WTC11 (cell line): Measurements from ENCODE around the gene NCL. TPM values are rescaled to one million over a fixed set of nuclear protein-coding genes. Genes with fewer than 3 reads are reported as not detected.

ENCODE experiments used
- EMX1 ChIP-seq: fragments of 250-450 bp; sonication (Bioruptor Pico); IDR thresholded peaks from 2 replicates; pipeline ENCODE4 v1.8.0; 2021; ENCODE audit warnings: mild to moderate bottlenecking
- ESRRA ChIP-seq: sonication (generic); formaldehyde crosslinking; IDR thresholded peaks from 2 replicates; pipeline ENCODE4 v1.8.1; 2022; ENCODE audit warnings: mild to moderate bottlenecking, missing genetic modification reagents, borderline replicate concordance
- FOXK1 ChIP-seq: sonication (generic); formaldehyde crosslinking; IDR thresholded peaks from 2 replicates; pipeline ENCODE4 v1.8.0; 2022; ENCODE audit warnings: mild to moderate bottlenecking, moderate library complexity, missing genetic modification reagents
- GRHL2 ChIP-seq: fragments of 250-450 bp; sonication (Bioruptor Pico); IDR thresholded peaks from 2 replicates; pipeline ENCODE4 v1.8.0; 2022; ENCODE audit warnings: mild to moderate bottlenecking, moderate library complexity; ENCODE audit not compliant: insufficient replicate concordance, severe bottlenecking
- GTF2I ChIP-seq: fragments of 250-450 bp; sonication (Bioruptor Pico); conservative IDR thresholded peaks from 2 replicates; pipeline ENCODE4 v1.4.0; 2021; ENCODE audit warnings: mild to moderate bottlenecking
- NFATC4 ChIP-seq: fragments of 250-450 bp; sonication (Bioruptor Pico); IDR thresholded peaks from 2 replicates; pipeline ENCODE4 v1.9.0; 2021; ENCODE audit warnings: mild to moderate bottlenecking
- NFYB ChIP-seq: sonication (generic); formaldehyde crosslinking; conservative IDR thresholded peaks from 2 replicates; pipeline ENCODE4 v1.8.0; 2022; ENCODE audit warnings: low read depth, missing genetic modification reagents
- NR2C2 ChIP-seq: sonication (generic); formaldehyde crosslinking; IDR thresholded peaks from 2 replicates; pipeline ENCODE4 v1.8.0; 2022; ENCODE audit warnings: mild to moderate bottlenecking, missing genetic modification reagents
- PRRX2 ChIP-seq: fragments of 250-450 bp; sonication (Bioruptor Pico); IDR thresholded peaks from 2 replicates; pipeline ENCODE4 v1.8.0; 2021; ENCODE audit warnings: mild to moderate bottlenecking
- TEAD4 ChIP-seq: sonication (generic); formaldehyde crosslinking; IDR thresholded peaks from 2 replicates; pipeline ENCODE4 v1.8.0; 2022; ENCODE audit warnings: mild to moderate bottlenecking, missing genetic modification reagents
- ZNF138 ChIP-seq: sonication (generic); formaldehyde crosslinking; conservative IDR thresholded peaks from 2 replicates; pipeline ENCODE4 v1.8.1; 2022; ENCODE audit warnings: mild to moderate bottlenecking, moderate library complexity, missing genetic modification reagents
- ZNF219 ChIP-seq: sonication (generic); formaldehyde crosslinking; IDR thresholded peaks from 2 replicates; pipeline ENCODE4 v1.8.0; 2023; ENCODE audit warnings: missing genetic modification reagents, mild to moderate bottlenecking, borderline replicate concordance
- ZNF416 ChIP-seq: fragments of 250-450 bp; sonication (Bioruptor Pico); IDR thresholded peaks from 2 replicates; pipeline ENCODE4 v1.9.0; 2021; ENCODE audit warnings: mild to moderate bottlenecking, inconsistent platforms
- total RNA-seq: library from RNA; stranded (reverse); gene quantifications from 3 replicates; pipeline ENCODE4 v1.2.3, GENCODE V29; 2021
- TF ChIP-seq, protein P1 (sequence below): sonication (generic); formaldehyde crosslinking; IDR thresholded peaks from 2 replicates; pipeline ENCODE4 v1.8.0; 2022; ENCODE audit warnings: mild to moderate bottlenecking, missing genetic modification reagents
- TF ChIP-seq, protein P2 (sequence below): sonication (generic); formaldehyde crosslinking; conservative IDR thresholded peaks from 2 replicates; pipeline ENCODE4 v1.8.1; 2022; ENCODE audit warnings: mild to moderate bottlenecking, missing genetic modification reagents
- TF ChIP-seq, protein P3 (sequence below): sonication (generic); formaldehyde crosslinking; IDR thresholded peaks from 2 replicates; pipeline ENCODE4 v1.8.0; 2022; ENCODE audit warnings: mild to moderate bottlenecking, missing genetic modification reagents
- TF ChIP-seq, protein P4 (sequence below): fragments of 250-450 bp; sonication (Bioruptor Pico); IDR thresholded peaks from 2 replicates; pipeline ENCODE4 v1.9.0; 2021; ENCODE audit warnings: moderate library complexity, mild to moderate bottlenecking, inconsistent platforms, borderline replicate concordance
- TF ChIP-seq, protein P5 (sequence below): sonication (generic); formaldehyde crosslinking; IDR thresholded peaks from 2 replicates; pipeline ENCODE4 v1.8.0; 2022; ENCODE audit warnings: mild to moderate bottlenecking, missing genetic modification reagents
- TF ChIP-seq, protein P6 (sequence below): sonication (generic); formaldehyde crosslinking; IDR thresholded peaks from 2 replicates; pipeline ENCODE4 v1.8.1; 2023; ENCODE audit warnings: mild to moderate bottlenecking, missing genetic modification reagents, moderate library complexity
- TF ChIP-seq, protein P7 (sequence below): sonication (generic); formaldehyde crosslinking; IDR thresholded peaks from 2 replicates; pipeline ENCODE4 v1.8.1; 2022; ENCODE audit warnings: low read depth, missing genetic modification reagents, borderline replicate concordance
- TF ChIP-seq, protein P8 (sequence below): sonication (generic); formaldehyde crosslinking; IDR thresholded peaks from 2 replicates; pipeline ENCODE4 v1.8.0; 2023; ENCODE audit warnings: missing genetic modification reagents, mild to moderate bottlenecking, borderline replicate concordance
- TF ChIP-seq, protein P9 (sequence below): fragments of 250-450 bp; sonication (Bioruptor Pico); IDR thresholded peaks from 2 replicates; pipeline ENCODE4 v1.9.0; 2021; ENCODE audit warnings: mild to moderate bottlenecking

The NCL gene
- total RNA-seq, 1 experiment from 2014 or later, result 1,223 TPM

DNA sequence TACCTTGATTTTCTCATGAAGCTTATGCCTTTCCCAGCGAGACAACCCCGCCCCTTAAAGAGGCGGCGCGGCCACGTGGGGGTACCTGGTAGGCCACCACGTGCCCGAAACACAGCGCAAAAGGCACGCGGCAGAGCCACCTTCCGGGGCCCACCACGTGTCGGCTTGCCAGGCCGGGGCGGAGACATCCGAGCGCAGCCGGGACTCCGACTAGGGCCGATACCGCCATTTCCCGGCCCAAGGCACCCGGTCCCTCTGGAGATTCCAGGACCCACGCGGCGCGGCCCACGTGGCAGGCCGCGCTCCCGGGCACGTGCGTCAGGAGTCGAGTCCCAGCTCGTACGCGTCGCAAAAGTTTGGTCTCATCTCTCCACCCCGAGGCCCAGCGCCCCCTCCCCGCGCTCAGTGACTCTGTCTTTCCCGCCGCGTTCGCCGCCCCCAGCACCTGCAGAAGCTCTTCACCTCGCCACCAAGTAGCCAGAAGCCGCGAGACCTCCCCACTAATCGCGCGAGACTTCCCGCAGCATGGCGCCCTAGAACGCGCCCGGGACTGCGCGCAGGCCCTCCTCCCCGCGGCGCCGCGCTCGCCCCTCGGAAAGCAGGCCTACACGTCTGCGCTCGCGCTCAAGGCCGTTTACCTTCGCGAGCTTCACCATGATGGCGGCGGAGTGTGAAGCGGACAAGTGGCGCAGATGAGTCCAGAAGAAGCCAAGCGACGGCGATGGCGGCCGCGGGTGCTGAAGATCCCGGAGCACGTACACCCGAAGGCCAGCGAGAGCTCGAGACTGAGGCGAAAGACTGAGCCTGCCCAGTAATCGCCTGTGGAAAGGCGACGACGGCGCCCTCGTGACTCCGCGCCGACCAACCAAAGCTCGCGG lies at the start of gene NCL (continued):
- TF ChIP-seq, protein P1, sequence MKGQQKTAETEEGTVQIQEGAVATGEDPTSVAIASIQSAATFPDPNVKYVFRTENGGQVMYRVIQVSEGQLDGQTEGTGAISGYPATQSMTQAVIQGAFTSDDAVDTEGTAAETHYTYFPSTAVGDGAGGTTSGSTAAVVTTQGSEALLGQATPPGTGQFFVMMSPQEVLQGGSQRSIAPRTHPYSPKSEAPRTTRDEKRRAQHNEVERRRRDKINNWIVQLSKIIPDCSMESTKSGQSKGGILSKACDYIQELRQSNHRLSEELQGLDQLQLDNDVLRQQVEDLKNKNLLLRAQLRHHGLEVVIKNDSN (CRISPR knock-in tag), result peak; percentile 98
- TF ChIP-seq NFATC4 (CRISPR knock-in tag) (peak; percentile 78; the same call in 1 of the 2 replicates), PRRX2 (no peak; the same call in 1 of the 2 replicates), EMX1 (CRISPR knock-in tag) (no peak), NR2C2 (CRISPR knock-in tag) (0 out of 2 replicates have a peak, but pooled peaks have one; percentile 19), ESRRA (peak; percentile 51), GRHL2 (CRISPR knock-in tag) (no peak), ZNF138 (CRISPR knock-in tag) (peak; percentile 95), TEAD4 (CRISPR knock-in tag) (0 out of 2 replicates have a peak, but pooled peaks have one; percentile 50), FOXK1 (CRISPR knock-in tag) (peak; percentile 84), GTF2I (CRISPR knock-in tag) (no peak), ZNF416 (CRISPR knock-in tag) (peak; percentile 68; the same call in 1 of the 2 replicates), ZNF219 (CRISPR knock-in tag) (peak; percentile 73; the same call in 1 of the 2 replicates), NFYB (CRISPR knock-in tag) (peak; percentile 92)
- TF ChIP-seq, protein P2, sequence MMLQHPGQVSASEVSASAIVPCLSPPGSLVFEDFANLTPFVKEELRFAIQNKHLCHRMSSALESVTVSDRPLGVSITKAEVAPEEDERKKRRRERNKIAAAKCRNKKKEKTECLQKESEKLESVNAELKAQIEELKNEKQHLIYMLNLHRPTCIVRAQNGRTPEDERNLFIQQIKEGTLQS (CRISPR knock-in tag), result 0 out of 2 replicates have a peak, but pooled peaks have one; percentile 40
- TF ChIP-seq, protein P3, sequence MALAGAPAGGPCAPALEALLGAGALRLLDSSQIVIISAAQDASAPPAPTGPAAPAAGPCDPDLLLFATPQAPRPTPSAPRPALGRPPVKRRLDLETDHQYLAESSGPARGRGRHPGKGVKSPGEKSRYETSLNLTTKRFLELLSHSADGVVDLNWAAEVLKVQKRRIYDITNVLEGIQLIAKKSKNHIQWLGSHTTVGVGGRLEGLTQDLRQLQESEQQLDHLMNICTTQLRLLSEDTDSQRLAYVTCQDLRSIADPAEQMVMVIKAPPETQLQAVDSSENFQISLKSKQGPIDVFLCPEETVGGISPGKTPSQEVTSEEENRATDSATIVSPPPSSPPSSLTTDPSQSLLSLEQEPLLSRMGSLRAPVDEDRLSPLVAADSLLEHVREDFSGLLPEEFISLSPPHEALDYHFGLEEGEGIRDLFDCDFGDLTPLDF (CRISPR knock-in tag), result 0 out of 2 replicates have a peak, but pooled peaks have one; percentile 25
- TF ChIP-seq, protein P4, sequence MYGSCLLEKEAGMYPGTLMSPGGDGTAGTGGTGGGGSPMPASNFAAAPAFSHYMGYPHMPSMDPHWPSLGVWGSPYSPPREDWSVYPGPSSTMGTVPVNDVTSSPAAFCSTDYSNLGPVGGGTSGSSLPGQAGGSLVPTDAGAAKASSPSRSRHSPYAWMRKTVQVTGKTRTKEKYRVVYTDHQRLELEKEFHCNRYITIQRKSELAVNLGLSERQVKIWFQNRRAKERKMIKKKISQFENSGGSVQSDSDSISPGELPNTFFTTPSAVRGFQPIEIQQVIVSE (CRISPR knock-in tag), result no peak
- TF ChIP-seq, protein P5, sequence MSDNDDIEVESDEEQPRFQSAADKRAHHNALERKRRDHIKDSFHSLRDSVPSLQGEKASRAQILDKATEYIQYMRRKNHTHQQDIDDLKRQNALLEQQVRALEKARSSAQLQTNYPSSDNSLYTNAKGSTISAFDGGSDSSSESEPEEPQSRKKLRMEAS (CRISPR knock-in tag), result peak; percentile 97
- TF ChIP-seq, protein P6, sequence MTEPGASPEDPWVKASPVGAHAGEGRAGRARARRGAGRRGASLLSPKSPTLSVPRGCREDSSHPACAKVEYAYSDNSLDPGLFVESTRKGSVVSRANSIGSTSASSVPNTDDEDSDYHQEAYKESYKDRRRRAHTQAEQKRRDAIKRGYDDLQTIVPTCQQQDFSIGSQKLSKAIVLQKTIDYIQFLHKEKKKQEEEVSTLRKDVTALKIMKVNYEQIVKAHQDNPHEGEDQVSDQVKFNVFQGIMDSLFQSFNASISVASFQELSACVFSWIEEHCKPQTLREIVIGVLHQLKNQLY (CRISPR knock-in tag), result no peak; the same call in 1 of the 2 replicates
- TF ChIP-seq, protein P7, sequence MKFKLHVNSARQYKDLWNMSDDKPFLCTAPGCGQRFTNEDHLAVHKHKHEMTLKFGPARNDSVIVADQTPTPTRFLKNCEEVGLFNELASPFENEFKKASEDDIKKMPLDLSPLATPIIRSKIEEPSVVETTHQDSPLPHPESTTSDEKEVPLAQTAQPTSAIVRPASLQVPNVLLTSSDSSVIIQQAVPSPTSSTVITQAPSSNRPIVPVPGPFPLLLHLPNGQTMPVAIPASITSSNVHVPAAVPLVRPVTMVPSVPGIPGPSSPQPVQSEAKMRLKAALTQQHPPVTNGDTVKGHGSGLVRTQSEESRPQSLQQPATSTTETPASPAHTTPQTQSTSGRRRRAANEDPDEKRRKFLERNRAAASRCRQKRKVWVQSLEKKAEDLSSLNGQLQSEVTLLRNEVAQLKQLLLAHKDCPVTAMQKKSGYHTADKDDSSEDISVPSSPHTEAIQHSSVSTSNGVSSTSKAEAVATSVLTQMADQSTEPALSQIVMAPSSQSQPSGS (CRISPR knock-in tag), result 0 out of 2 replicates have a peak, but pooled peaks have one; percentile 28
- TF ChIP-seq, protein P8, sequence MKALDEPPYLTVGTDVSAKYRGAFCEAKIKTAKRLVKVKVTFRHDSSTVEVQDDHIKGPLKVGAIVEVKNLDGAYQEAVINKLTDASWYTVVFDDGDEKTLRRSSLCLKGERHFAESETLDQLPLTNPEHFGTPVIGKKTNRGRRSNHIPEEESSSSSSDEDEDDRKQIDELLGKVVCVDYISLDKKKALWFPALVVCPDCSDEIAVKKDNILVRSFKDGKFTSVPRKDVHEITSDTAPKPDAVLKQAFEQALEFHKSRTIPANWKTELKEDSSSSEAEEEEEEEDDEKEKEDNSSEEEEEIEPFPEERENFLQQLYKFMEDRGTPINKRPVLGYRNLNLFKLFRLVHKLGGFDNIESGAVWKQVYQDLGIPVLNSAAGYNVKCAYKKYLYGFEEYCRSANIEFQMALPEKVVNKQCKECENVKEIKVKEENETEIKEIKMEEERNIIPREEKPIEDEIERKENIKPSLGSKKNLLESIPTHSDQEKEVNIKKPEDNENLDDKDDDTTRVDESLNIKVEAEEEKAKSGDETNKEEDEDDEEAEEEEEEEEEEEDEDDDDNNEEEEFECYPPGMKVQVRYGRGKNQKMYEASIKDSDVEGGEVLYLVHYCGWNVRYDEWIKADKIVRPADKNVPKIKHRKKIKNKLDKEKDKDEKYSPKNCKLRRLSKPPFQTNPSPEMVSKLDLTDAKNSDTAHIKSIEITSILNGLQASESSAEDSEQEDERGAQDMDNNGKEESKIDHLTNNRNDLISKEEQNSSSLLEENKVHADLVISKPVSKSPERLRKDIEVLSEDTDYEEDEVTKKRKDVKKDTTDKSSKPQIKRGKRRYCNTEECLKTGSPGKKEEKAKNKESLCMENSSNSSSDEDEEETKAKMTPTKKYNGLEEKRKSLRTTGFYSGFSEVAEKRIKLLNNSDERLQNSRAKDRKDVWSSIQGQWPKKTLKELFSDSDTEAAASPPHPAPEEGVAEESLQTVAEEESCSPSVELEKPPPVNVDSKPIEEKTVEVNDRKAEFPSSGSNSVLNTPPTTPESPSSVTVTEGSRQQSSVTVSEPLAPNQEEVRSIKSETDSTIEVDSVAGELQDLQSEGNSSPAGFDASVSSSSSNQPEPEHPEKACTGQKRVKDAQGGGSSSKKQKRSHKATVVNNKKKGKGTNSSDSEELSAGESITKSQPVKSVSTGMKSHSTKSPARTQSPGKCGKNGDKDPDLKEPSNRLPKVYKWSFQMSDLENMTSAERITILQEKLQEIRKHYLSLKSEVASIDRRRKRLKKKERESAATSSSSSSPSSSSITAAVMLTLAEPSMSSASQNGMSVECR (CRISPR knock-in tag), result peak; percentile 81
- TF ChIP-seq, protein P9, sequence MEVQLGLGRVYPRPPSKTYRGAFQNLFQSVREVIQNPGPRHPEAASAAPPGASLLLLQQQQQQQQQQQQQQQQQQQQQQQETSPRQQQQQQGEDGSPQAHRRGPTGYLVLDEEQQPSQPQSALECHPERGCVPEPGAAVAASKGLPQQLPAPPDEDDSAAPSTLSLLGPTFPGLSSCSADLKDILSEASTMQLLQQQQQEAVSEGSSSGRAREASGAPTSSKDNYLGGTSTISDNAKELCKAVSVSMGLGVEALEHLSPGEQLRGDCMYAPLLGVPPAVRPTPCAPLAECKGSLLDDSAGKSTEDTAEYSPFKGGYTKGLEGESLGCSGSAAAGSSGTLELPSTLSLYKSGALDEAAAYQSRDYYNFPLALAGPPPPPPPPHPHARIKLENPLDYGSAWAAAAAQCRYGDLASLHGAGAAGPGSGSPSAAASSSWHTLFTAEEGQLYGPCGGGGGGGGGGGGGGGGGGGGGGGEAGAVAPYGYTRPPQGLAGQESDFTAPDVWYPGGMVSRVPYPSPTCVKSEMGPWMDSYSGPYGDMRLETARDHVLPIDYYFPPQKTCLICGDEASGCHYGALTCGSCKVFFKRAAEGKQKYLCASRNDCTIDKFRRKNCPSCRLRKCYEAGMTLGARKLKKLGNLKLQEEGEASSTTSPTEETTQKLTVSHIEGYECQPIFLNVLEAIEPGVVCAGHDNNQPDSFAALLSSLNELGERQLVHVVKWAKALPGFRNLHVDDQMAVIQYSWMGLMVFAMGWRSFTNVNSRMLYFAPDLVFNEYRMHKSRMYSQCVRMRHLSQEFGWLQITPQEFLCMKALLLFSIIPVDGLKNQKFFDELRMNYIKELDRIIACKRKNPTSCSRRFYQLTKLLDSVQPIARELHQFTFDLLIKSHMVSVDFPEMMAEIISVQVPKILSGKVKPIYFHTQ (CRISPR knock-in tag), result 0 out of 2 replicates have a peak, but pooled peaks have one; percentile 16
